SK-N-SH (cell line): ENCODE data around the gene CCDC148. TPM values are rescaled to one million over a fixed set of nuclear protein-coding genes. Genes with fewer than 3 reads are reported as not detected.
A peak's percentile ranks its signal among the peaks of the same experiment; 100 is the strongest.

ENCODE experiments used
- CTCF ChIA-PET: fragments of 300-600, 350-600 bp; formaldehyde crosslinking; extraction: SDS; loops from one replicate; lab custom pipeline; 2021; lab: Yijun Ruan, JAX
- POLR2A ChIA-PET: fragments of 350-600 bp; sonication (Branson Sonifier 250); formaldehyde crosslinking; extraction: SDS; loops from one replicate; lab custom pipeline; 2020; ENCODE audit warnings: antibody characterized with exemption, inconsistent platforms; lab: Yijun Ruan, JAX
- DNase-seq: peaks from one replicate; pipeline ENCODE4 v3.0.0; 2012
- H2AFZ ChIP-seq: fragments of 200-600 bp; sonication (generic); 2 replicates; pipeline ENCODE4 v1.8.1; 2016; ENCODE audit warnings: antibody characterized with exemption, mild to moderate bottlenecking, low read depth
- H3F3A ChIP-seq: fragments of 200-600 bp; sonication (generic); replicated peaks from 2 replicates; pipeline ENCODE3; 2016; ENCODE audit warnings: antibody characterized with exemption, mild to moderate bottlenecking; ENCODE audit not compliant: insufficient read depth
- H3K27ac ChIP-seq, 2 experiments: fragments of 200-500 bp in 1 of 2; fragments of 200-600 bp in 1 of 2; sonication (Bioruptor generic) in 1 of 2; sonication (generic), shearing (Covaris generic) in 1 of 2; 2 replicates each; pipeline versions ENCODE4 v1.5.1 to v1.6.1; 2014 to 2016; ENCODE audit warnings: low read depth in 2 of 2, inconsistent platforms in 1 of 2, low read length in 1 of 2, mild to moderate bottlenecking in 1 of 2, mixed read lengths in 1 of 2
- H3K27me3 ChIP-seq: fragments of 200-600 bp; sonication (generic), shearing (Covaris generic); 2 replicates; pipeline ENCODE4 v1.6.1; 2016; ENCODE audit warnings: mixed run types; ENCODE audit not compliant: insufficient read depth
- H3K36me3 ChIP-seq, 2 experiments: fragments of 200-500 bp in 1 of 2; fragments of 200-600 bp in 1 of 2; sonication (Bioruptor generic) in 1 of 2; sonication (generic) in 1 of 2; replicated peaks in 1 of 2; 2 replicates each; pipeline versions ENCODE3 to v1.5.1; 2014 to 2016; ENCODE audit warnings: low read length in 1 of 2, mild to moderate bottlenecking in 1 of 2; ENCODE audit not compliant: insufficient read depth in 2 of 2, control insufficient read depth in 1 of 2
- H3K4me1 ChIP-seq, 2 experiments: fragments of 200-500 bp in 1 of 2; fragments of 200-600 bp in 1 of 2; sonication (Bioruptor generic) in 1 of 2; sonication (generic), shearing (Covaris generic) in 1 of 2; 2 replicates each; pipeline versions ENCODE4 v1.5.1 to v1.6.1; 2014 to 2016; ENCODE audit warnings: low read depth in 1 of 2, low read length in 1 of 2, mixed run types in 1 of 2; ENCODE audit not compliant: insufficient read depth in 2 of 2, control insufficient read depth in 1 of 2
- H3K4me2 ChIP-seq: fragments of 200-600 bp; sonication (generic), shearing (Covaris generic); 2 replicates; pipeline ENCODE4 v1.6.1; 2017; ENCODE audit warnings: mixed run types
- H3K4me3 ChIP-seq, 2 experiments: fragments of 200-500 bp in 1 of 2; fragments of 200-600 bp in 1 of 2; sonication (Bioruptor generic) in 1 of 2; sonication (generic), shearing (Covaris generic) in 1 of 2; 2 replicates each; pipeline versions ENCODE4 v1.5.1 to v1.8.1; 2014 to 2016; ENCODE audit warnings: low read depth in 2 of 2, inconsistent platforms in 1 of 2, low read length in 1 of 2, mild to moderate bottlenecking in 1 of 2, mixed read lengths in 1 of 2, moderate library complexity in 1 of 2
- H3K79me2 ChIP-seq: fragments of 200-600 bp; sonication (generic); 2 replicates; pipeline ENCODE4 v1.8.1; 2017; ENCODE audit warnings: mild to moderate bottlenecking; ENCODE audit not compliant: insufficient read depth
- H3K9ac ChIP-seq: fragments of 200-600 bp; sonication (generic); 2 replicates; pipeline ENCODE4 v1.6.1; 2017; ENCODE audit warnings: mixed run types
- H3K9me2 ChIP-seq: fragments of 200-600 bp; sonication (generic); 2 replicates; pipeline ENCODE4 v1.6.1; 2017; ENCODE audit warnings: mixed run types
- H3K9me3 ChIP-seq: fragments of 200-600 bp; sonication (generic); 2 replicates; pipeline ENCODE4 v1.6.1; 2017; ENCODE audit warnings: mixed run types, mild to moderate bottlenecking, moderate library complexity
- H4K20me1 ChIP-seq: fragments of 200-600 bp; sonication (generic); 2 replicates; pipeline ENCODE4 v1.6.1; 2017; ENCODE audit warnings: mild to moderate bottlenecking, mixed run types; ENCODE audit not compliant: insufficient read depth
- CHD2 ChIP-seq: fragments of 150-350 bp; IDR thresholded peaks from 2 replicates; pipeline ENCODE4 v1.6.1; 2018; ENCODE audit warnings: low read length; ENCODE audit not compliant: partially characterized antibody
- ELF1 ChIP-seq: IDR thresholded peaks from 2 replicates; pipeline ENCODE4 v1.4.0; 2012
- FOSL2 ChIP-seq: IDR thresholded peaks from 2 replicates; pipeline ENCODE4 v1.4.0; 2012; ENCODE audit warnings: low read depth, mild to moderate bottlenecking, moderate library complexity, borderline replicate concordance
- FOXM1 ChIP-seq: IDR thresholded peaks from 2 replicates; pipeline ENCODE4 v1.4.0; 2012; ENCODE audit warnings: low read depth, mild to moderate bottlenecking
- GABPA ChIP-seq: IDR thresholded peaks from 2 replicates; pipeline ENCODE4 v1.4.0; 2012; ENCODE audit warnings: low read depth, mild to moderate bottlenecking
- JUND ChIP-seq: IDR thresholded peaks from 2 replicates; pipeline ENCODE4 v1.4.0; 2012
- MEF2A ChIP-seq: IDR thresholded peaks from 2 replicates; pipeline ENCODE4 v1.4.0; 2012; ENCODE audit warnings: low read depth, borderline replicate concordance
- MXI1 ChIP-seq: IDR thresholded peaks from 2 replicates; pipeline ENCODE4 v1.6.1; 2012; ENCODE audit warnings: mild to moderate bottlenecking, low read depth, low read length, improper control_type of control experiment
- NFIC ChIP-seq: IDR thresholded peaks from 2 replicates; pipeline ENCODE4 v1.4.0; 2012; ENCODE audit warnings: borderline replicate concordance
- NRF1 ChIP-seq: IDR thresholded peaks from 2 replicates; pipeline ENCODE4 v1.6.1; 2012; ENCODE audit warnings: low read depth, mild to moderate bottlenecking, low read length
- RAD21 ChIP-seq: IDR thresholded peaks from 2 replicates; pipeline ENCODE4 v1.6.1; 2012; ENCODE audit warnings: mild to moderate bottlenecking, low read length
- RFX5 ChIP-seq: IDR thresholded peaks from 2 replicates; pipeline ENCODE4 v1.6.1; 2012; ENCODE audit warnings: mild to moderate bottlenecking, improper control_type of control experiment, low read length
- RXRA ChIP-seq: IDR thresholded peaks from 2 replicates; pipeline ENCODE4 v1.4.0; 2012; ENCODE audit warnings: low read depth, mild to moderate bottlenecking, borderline replicate concordance
- SMC3 ChIP-seq: IDR thresholded peaks from 2 replicates; pipeline ENCODE4 v1.6.1; 2012; ENCODE audit warnings: low read depth, low read length, improper control_type of control experiment
- TAF1 ChIP-seq: IDR thresholded peaks from 2 replicates; pipeline ENCODE4 v1.6.1; 2012; ENCODE audit warnings: low read depth, mild to moderate bottlenecking, low read length, moderate library complexity, borderline replicate concordance
- TCF12 ChIP-seq: IDR thresholded peaks from 2 replicates; pipeline ENCODE4 v1.4.0; 2012
- USF2 ChIP-seq: fragments of 150-350 bp; IDR thresholded peaks from 2 replicates; pipeline ENCODE4 v1.6.1; 2017; ENCODE audit warnings: antibody characterized with exemption, low read length, low read depth, borderline replicate concordance
- YY1 ChIP-seq: IDR thresholded peaks from 2 replicates; pipeline ENCODE4 v1.4.0; 2012; ENCODE audit warnings: low read depth, mild to moderate bottlenecking
- WGBS: methylation state at CpG from one replicate; pipeline ENCODE4 v1.1.6; 2017; ENCODE audit warnings: low lambda C conversion rate; 5-methylcytosine and 5-hydroxymethylcytosine counted together
- polyA plus RNA-seq, 3 experiments: library from polyadenylated mRNA; depleted of rRNA; stranded (reverse); fragments of >200 nt; gene quantifications; 2 replicates each; pipeline ENCODE4 v1.2.3, GENCODE V29; 2012
- TF ChIP-seq, protein P1 (sequence below): IDR thresholded peaks from 2 replicates; pipeline ENCODE4 v1.6.1; 2012; ENCODE audit warnings: mild to moderate bottlenecking, low read depth, low read length, moderate library complexity
- TF ChIP-seq, protein P2 (sequence below): fragments of 200-600 bp; sonication (generic); IDR thresholded peaks from 2 replicates; pipeline ENCODE4 v1.6.1; 2017; ENCODE audit warnings: antibody characterized with exemption, mild to moderate bottlenecking, moderate library complexity
- TF ChIP-seq, protein P3 (sequence below): IDR thresholded peaks from 2 replicates; pipeline ENCODE4 v1.4.0; 2012; ENCODE audit warnings: low read depth

CCDC148 gene
- polyA plus RNA-seq, 1 of the 3 experiments (the other 2 are of a cell fraction): 0.18 TPM

- H4K20me1 ChIP-seq: peaks cover 3% of the 10 kb centered on the region; the same call in 1 of the 2 replicates
- CTCF ChIA-PET: interaction anchor here (0.6 to 1.6 kb wide), 4 partner anchors 9 to 289 kb away, joined by 3 to 4 read pairs (median 4); no protein-coding TSS in a partner anchor
- H3K4me2 ChIP-seq: no peak overlapping the region
- no peak overlapping the region for H3K4me3 ChIP-seq
- no peaks in the 10 kb centered on the region for H3K9me3 ChIP-seq
- no peaks in the 10 kb centered on the region for H3K9me2 ChIP-seq
- H3K27me3 ChIP-seq: no peaks in the 10 kb centered on the region
- WGBS: 86% methylated on average over 4 of the region's 4 CpGs
- H3F3A ChIP-seq: no peaks in the 10 kb centered on the region
- H2AFZ ChIP-seq: no peak overlapping the region
- H3K4me1 ChIP-seq: peaks cover 3 to 13% of the 10 kb centered on the region in 2 experiments; a peak in 3 of 4 replicates
- H3K9ac ChIP-seq: no peak overlapping the region
- DNase-seq: peak; percentile 44
- POLR2A ChIA-PET: no interaction called here
- TF ChIP-seq, protein P1, sequence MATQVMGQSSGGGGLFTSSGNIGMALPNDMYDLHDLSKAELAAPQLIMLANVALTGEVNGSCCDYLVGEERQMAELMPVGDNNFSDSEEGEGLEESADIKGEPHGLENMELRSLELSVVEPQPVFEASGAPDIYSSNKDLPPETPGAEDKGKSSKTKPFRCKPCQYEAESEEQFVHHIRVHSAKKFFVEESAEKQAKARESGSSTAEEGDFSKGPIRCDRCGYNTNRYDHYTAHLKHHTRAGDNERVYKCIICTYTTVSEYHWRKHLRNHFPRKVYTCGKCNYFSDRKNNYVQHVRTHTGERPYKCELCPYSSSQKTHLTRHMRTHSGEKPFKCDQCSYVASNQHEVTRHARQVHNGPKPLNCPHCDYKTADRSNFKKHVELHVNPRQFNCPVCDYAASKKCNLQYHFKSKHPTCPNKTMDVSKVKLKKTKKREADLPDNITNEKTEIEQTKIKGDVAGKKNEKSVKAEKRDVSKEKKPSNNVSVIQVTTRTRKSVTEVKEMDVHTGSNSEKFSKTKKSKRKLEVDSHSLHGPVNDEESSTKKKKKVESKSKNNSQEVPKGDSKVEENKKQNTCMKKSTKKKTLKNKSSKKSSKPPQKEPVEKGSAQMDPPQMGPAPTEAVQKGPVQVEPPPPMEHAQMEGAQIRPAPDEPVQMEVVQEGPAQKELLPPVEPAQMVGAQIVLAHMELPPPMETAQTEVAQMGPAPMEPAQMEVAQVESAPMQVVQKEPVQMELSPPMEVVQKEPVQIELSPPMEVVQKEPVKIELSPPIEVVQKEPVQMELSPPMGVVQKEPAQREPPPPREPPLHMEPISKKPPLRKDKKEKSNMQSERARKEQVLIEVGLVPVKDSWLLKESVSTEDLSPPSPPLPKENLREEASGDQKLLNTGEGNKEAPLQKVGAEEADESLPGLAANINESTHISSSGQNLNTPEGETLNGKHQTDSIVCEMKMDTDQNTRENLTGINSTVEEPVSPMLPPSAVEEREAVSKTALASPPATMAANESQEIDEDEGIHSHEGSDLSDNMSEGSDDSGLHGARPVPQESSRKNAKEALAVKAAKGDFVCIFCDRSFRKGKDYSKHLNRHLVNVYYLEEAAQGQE: no peak
- no peak for TF ChIP-seq FOSL2
- TF ChIP-seq, protein P2, sequence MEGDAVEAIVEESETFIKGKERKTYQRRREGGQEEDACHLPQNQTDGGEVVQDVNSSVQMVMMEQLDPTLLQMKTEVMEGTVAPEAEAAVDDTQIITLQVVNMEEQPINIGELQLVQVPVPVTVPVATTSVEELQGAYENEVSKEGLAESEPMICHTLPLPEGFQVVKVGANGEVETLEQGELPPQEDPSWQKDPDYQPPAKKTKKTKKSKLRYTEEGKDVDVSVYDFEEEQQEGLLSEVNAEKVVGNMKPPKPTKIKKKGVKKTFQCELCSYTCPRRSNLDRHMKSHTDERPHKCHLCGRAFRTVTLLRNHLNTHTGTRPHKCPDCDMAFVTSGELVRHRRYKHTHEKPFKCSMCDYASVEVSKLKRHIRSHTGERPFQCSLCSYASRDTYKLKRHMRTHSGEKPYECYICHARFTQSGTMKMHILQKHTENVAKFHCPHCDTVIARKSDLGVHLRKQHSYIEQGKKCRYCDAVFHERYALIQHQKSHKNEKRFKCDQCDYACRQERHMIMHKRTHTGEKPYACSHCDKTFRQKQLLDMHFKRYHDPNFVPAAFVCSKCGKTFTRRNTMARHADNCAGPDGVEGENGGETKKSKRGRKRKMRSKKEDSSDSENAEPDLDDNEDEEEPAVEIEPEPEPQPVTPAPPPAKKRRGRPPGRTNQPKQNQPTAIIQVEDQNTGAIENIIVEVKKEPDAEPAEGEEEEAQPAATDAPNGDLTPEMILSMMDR: peak; percentile 66
- no peak for TF ChIP-seq RXRA
- TF ChIP-seq RAD21: peak; percentile 37
- no peak for TF ChIP-seq NFIC
- TF ChIP-seq, all 33 proteins: peak for 2
- peaks cover 87% of the 10 kb centered on the region for H3K79me2 ChIP-seq
- H3K27ac ChIP-seq: no peak overlapping the region
- H3K36me3 ChIP-seq: no peaks in the 10 kb centered on the region
These were observed 8.1 kb upstream of the CCDC148 start for GRCh38 chr2:158464426-158465281.

DNA sequence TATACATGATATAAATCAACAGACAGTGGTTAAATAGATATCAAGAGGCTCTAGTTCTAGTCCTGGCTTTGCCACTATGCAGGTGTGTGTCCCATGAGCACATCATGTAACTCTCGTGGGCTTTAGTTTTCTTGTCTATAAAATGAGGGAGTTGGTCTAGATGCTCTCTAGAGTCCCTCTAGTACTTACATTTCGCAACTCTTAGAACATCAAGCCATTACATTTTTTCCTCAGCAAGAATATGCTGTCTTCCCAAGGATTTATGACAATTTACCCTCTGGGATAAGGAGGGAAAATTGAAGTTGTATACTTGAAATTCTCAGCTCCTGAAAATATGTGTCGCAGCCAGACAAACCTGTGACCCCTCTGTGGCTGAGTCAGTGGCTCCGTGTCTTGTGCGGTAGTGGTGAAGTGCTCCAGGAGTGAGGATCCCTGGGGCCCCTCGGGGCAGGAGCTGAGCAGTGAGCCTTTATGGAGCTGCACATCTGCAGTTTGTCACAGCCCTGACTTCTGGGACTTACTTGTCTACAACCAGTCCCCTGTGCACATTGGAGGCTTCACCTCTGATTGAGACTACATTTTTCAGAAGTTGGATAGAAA lies 7.0 kb upstream of the CCDC148 start:
- Histone ChIP-seq H2AFZ (no peak overlapping the region), H3K9ac (no peak overlapping the region), H4K20me1 (peaks cover 8% of the 10 kb centered on the region; the same call in 1 of the 2 replicates), H3K79me2 (peaks cover 92% of the 10 kb centered on the region), H3F3A (peaks cover under 1% of the 10 kb centered on the region), H3K36me3 (no peaks in the 10 kb centered on the region), H3K4me2 (no peak overlapping the region), H3K4me3 (no peak overlapping the region), H3K9me2 (no peaks in the 10 kb centered on the region), H3K27ac (no peak overlapping the region), H3K9me3 (no peaks in the 10 kb centered on the region), H3K4me1 (peaks cover 8 to 22% of the 10 kb centered on the region in 2 experiments; a peak in 3 of 4 replicates), H3K27me3 (no peaks in the 10 kb centered on the region)
- WGBS: 96% methylated on average over 5 of the region's 6 CpGs
- POLR2A ChIA-PET: no interaction called here
- CTCF ChIA-PET: interaction anchor here (0.8 to 1.6 kb wide), 2 partner anchors 282 to 285 kb away, joined by 4 read pairs; no protein-coding TSS in a partner anchor
- no peak for DNase-seq
- TF ChIP-seq TCF12: no peak
- no peak for TF ChIP-seq TAF1
- no peak for TF ChIP-seq USF2
- no peak for TF ChIP-seq MXI1
- no peak for TF ChIP-seq JUND
- no peak for TF ChIP-seq CHD2
- TF ChIP-seq YY1: no peak
- TF ChIP-seq ELF1: no peak
- TF ChIP-seq NRF1: no peak
- TF ChIP-seq SMC3: no peak
- no peak for TF ChIP-seq RFX5
- TF ChIP-seq, protein P3, sequence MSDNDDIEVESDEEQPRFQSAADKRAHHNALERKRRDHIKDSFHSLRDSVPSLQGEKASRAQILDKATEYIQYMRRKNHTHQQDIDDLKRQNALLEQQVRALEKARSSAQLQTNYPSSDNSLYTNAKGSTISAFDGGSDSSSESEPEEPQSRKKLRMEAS: no peak
- no peak for TF ChIP-seq RXRA
- no peak for TF ChIP-seq MEF2A
- TF ChIP-seq FOXM1: no peak
- TF ChIP-seq GABPA: no peak
